Stimulated activated CD4-positive, alpha-beta T cell treated with anti-CD3 and anti-CD28 coated beads, TNF-alpha, amount 100 ng/mL, for 4 hours (primary cell): Measurements from ENCODE around the gene SYNE2.

Source experiments
- DNase-seq, 3 experiments: peaks; one replicate each; pipeline ENCODE4 v3.0.0-alpha.2; 2020; ENCODE audit warnings: low read depth in 3 of 3

SYNE2 gene

GRCh38 chr14:63956326-63956725, 103.5 kb downstream of the SYNE2 start:
- DNase-seq = no peak

GRCh38 chr14:63960926-63961567, 108.2 kb downstream of the SYNE2 start:
- no peak for DNase-seq

DNA sequence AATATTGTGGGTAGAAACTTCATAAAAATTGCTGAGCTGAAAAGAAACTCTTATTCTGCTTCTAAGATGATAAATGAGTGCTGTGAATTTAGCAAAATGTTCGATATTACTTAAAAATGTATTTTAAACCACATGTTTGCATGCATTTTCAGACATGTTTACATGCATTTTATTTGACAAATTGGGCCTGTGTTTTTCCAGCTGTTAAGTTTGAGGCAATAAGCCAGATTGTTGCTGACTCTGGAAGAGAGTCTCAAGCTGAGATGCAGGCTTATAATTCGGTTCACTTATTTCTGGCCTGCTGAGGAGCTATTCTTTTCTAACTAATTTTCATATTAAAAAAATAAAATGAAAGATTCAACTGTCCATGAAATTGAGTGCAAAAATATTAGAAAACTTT, 110.1 kb downstream of the SYNE2 start:
- DNase-seq = no peak

GRCh38 chr14:63963439-63963838, 110.6 kb downstream of the SYNE2 start:
- DNase-seq = no peak

- DNase-seq = no peak
Observed at GRCh38 chr14:63964113-63964512, 111.3 kb downstream of the SYNE2 start.

DNA sequence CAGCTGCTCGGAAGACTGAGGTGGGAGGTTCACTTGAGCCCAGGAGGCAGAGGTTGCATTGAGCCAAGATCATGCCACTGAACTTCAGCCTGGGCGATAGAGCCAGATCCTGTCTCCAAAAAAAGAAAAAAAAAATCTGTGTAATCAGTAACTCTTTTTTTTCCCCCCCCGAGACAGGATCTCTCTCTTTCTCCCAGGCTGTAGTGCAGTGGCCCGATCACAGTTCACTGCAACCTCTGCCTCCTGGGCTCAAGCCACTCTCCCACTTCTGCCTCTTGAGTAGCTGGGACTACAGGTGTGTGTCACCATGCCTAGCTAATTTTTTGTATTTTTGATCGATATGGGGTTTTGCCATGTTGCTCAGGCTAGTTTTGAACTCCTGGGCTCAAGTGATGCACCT, 113.6 kb downstream of the SYNE2 start:
- DNase-seq = no peak

GRCh38 chr14:63972323-63972932, 119.6 kb downstream of the SYNE2 start:
- no peak for DNase-seq

DNA sequence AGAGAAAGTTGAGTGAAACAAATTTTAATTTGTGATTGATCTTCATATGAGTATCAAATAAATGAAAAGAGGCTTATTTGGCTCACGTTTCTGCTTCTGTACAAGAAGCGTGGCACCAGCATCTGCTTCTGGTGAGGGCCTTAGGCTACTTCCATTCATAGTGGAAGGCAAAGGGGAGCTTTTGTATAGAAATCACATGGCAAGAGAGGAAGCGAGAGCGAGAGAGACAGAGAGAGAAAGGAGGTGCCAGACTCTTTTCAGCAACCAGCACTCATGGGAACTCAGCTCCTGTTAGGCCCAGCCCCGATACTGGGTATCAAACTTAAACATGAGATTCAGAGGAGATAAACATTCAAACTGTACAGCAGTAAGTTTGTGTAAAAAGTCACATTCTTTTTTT, 121.4 kb downstream of the SYNE2 start:
- DNase-seq = no peak

- DNase-seq = no peak
Observed at GRCh38 chr14:63981569-63981968, 128.8 kb downstream of the SYNE2 start.

DNA sequence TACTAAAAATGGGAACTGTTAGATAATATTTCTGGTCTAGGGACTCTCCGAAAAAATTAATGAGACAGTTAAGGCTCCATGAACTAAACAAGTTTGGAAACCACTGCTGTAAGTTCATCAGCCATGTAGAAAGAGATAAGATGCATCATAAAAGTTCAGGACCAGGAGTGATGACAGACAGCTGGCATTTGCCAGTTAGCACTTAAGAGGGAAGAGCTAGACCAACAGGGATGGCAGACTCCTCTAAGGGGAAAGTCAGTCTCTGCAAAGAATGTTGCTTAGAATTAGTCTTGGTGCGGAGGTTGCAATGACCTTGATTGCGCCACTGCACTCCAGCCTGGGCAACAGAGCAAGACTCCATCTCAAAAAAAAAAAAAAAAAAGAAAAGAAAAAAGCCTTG, 129.4 kb downstream of the SYNE2 start:
- DNase-seq = no peak

GRCh38 chr14:63982629-63983028, 129.8 kb downstream of the SYNE2 start:
- DNase-seq = no peak

- no peak for DNase-seq
Observed at GRCh38 chr14:63986789-63987533, 134.2 kb downstream of the SYNE2 start.

DNA sequence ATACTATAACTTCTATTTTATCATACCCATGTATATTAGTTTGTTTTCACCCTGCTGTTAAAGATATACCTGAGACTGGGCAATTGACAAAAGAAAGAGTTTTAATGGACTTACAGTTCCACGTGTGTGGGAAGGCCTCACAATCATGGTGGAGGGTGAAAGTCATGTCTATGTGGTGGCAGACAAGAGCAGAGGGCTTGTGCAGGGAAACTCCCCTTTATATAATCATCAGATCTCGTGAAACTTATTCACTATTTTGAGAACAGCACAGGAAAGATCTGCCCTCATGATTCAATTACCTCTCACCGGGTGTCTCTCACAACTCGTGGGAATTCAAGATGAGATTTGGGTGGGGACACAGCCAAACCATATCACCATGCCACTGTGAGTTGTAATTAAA, 135.8 kb downstream of the SYNE2 start:
- DNase-seq = no peak

GRCh38 chr14:63991833-63992232, 139.0 kb downstream of the SYNE2 start:
- DNase-seq = no peak

- DNase-seq = no peak
Observed at GRCh38 chr14:63992858-63993257, 140.1 kb downstream of the SYNE2 start.

DNA sequence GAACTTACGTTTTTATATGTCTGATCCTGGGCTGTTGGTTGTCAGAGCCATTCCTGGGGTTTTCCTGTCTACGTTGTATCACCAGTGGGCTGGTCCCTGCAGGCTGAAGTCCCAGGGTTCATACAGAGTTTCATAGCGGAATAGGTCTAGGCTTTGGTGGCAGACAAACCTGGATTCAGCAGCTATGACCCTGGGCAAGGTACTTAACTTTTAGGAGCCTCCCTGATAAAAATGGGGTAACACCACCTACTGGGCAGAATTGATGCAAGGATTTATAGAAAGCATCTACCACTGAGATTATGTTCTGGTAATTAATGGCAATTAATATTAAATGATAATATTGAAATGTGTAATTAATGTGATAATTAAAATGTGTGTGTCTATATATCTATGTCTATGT, 141.2 kb downstream of the SYNE2 start:
- no peak for DNase-seq

DNA sequence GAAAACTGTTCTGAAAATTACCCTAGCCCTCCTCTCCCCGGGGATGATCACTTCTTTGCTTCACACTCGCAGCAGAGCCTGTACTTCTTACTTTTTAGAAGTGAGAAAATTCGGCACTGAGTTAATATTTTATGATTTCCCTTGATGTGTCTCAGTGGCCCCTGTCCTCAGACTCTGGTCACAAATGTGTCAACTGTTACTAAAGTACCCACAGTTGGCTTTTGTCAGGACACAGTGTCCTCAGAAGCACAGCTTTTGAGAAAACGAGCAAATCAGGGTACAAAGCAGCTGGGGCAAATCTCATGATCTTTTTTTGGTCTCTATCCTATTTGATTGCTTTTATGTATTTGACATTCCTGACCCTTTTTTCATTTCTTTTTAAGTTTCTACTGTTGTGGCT, 142.5 kb downstream of the SYNE2 start:
- no peak for DNase-seq

- no peak for DNase-seq
Observed at GRCh38 chr14:63996016-63996415, 143.2 kb downstream of the SYNE2 start.

DNA sequence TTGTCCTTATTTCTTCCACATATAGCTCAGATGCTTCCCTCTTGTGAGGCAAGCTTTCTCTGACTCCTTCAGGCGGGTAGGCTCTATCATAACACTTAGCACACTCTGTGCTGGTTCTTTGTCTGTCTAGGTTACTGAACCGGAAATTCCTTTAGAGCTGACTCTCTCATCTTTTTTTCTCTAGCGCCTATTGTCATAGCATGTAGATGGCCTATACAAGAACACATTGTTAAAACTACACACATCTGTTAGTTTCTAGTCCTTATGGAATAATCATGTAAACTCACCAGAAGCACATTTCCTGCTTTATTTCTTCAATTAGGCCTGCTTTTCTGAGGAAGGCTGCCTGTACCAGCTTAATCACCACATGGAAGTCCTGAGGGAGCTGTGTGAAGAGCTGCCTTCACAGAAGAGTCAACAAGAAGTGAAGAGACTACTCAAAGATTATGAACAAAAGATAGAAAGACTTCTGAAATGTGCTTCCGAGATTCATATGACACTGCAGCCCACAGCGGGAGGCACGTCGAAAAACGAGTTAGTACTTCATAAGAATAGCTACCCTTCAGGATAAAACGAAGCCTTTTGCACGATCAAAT, 143.9 kb downstream of the SYNE2 start:
- DNase-seq = no peak

GRCh38 chr14:64000749-64001148, 147.9 kb downstream of the SYNE2 start:
- DNase-seq = no peak

DNA sequence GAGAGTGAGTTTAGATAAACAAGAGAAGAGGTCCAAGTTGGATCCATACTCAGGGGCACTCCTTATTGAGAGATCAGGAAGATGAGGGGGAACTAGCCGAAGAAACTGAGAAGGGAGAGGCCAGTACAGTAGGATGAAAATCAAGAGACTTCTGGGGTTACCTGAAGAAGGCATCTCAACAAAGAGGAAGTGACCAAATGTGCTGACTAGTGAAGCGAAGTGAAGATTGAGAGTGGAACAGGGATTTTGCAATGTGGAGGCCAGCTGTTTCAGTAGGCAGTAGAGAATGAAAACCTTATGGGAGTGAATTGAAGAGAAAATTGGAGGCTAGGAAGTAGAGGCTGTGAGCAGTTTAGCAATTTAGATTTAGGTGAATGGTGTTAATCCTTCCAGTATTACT, 153.0 kb downstream of the SYNE2 start:
- DNase-seq = no peak

GRCh38 chr14:64008016-64008415, 155.2 kb downstream of the SYNE2 start:
- DNase-seq = no peak

GRCh38 chr14:64012003-64012402, 159.2 kb downstream of the SYNE2 start:
- no peak for DNase-seq
